GM12892 (cell line): Measurements from ENCODE around the gene ZNF235.
"Not testable (repeated sequence)": the region's sequence is repeated elsewhere in the genome, so short reads cannot be mapped to it uniquely, and the experiment has no call there.

Source experiments
- DNase-seq: peaks from one replicate; pipeline ENCODE4 v3.0.0; 2011; ENCODE audit not compliant: insufficient read length
- FAIRE-seq: peaks from 2 replicates; lab custom pipeline; 2011; peaks lifted over from hg19 to GRCh38; lab: Jason Lieb, UNC
- POLR2A ChIP-seq: IDR thresholded peaks from 2 replicates; pipeline ENCODE4 v1.6.1; 2011; ENCODE audit warnings: low read depth, low read length, control low read depth
- POLR2AphosphoS5 ChIP-seq: IDR thresholded peaks from 2 replicates; pipeline ENCODE4 v1.6.1; 2011; ENCODE audit warnings: low read depth, low read length, control low read depth
- TAF1 ChIP-seq: IDR thresholded peaks from 2 replicates; pipeline ENCODE4 v1.6.1; 2011; ENCODE audit warnings: low read depth, mild to moderate bottlenecking, control low read depth, low read length, borderline replicate concordance

ZNF235 gene

GRCh38 chr19:44255705-44256411 lies 49.0 kb downstream of the ZNF235 start:
- TF ChIP-seq POLR2A (no peak), TAF1 (no peak), POLR2AphosphoS5 (no peak)
- no peak for FAIRE-seq

GRCh38 chr19:44254496-44254895 lies 50.3 kb downstream of the ZNF235 start:
- no peak for TF ChIP-seq TAF1
- TF ChIP-seq POLR2AphosphoS5: no peak
- no peak for TF ChIP-seq POLR2A
- FAIRE-seq (no peak), DNase-seq (no peak)

More at GRCh38 chr19:44255705-44256411, 49.0 kb downstream of the ZNF235 start:
- no peak for DNase-seq

GRCh38 chr19:44253392-44253791 lies 51.4 kb downstream of the ZNF235 start:
- not testable (repeated sequence) for DNase-seq, FAIRE-seq

GRCh38 chr19:44252332-44252731 lies 52.5 kb downstream of the ZNF235 start:
- FAIRE-seq, DNase-seq: not testable (repeated sequence)

- TF ChIP-seq POLR2A (no peak), POLR2AphosphoS5 (no peak; the same call in 1 of the 2 replicates), TAF1 (no peak)
- DNase-seq: no peak
- no peak for FAIRE-seq
Measured at GRCh38 chr19:44236384-44236783, 68.4 kb downstream of the ZNF235 start.
